Measurements from ENCODE around the gene TMEM245.

TMEM245 gene

GRCh38 chr9:109022873-109023272 lies 96.9 kb downstream of the TMEM245 start:
- DNase-seq (ENCODE audit: low read depth) = no peak

DNA sequence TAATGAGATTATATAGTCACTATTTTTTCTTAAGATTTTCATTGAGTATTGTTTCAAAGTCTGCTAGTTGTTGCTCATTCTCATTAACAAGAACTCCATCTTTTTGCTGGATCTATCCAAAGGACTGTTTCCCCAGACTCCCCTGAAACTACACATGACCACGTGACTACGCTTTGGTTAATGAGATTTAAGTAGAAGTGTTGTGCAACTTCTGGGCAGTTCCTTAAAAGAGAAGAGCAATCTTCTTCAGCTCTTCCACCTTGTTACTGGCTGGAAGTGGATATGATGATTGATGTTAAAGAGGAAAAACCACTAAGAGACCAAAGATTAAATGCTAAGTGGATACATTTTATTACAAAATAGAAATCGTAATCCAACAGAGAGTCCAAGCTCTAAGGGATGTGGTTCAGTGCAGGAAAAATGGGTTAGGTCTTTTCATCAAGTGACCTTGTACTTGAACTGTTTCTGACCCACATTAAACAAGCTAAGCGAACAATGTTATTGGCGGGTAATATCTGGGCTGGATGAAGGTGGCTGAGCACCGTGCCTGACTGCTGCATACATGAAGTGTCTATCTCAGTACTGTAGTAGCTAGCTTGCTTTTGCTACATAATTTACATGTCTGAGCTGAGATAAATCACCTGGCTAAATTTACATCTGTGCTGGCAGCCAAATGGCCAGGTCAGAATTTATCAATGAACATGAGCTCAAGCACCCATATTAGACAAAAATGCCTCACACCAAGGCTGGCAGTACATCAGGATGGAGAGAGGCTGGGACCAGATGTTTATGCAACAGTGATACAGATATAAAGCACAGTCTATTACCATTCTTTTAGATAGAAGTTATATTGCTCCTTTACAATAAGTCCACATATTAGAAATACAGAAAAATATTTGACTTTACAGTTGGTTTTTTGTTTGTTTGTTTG lies 98.9 kb downstream of the TMEM245 start:
- no peak for DNase-seq (ENCODE audit: low read depth)

GRCh38 chr9:109020113-109020512 lies 99.6 kb downstream of the TMEM245 start:
- no peak for DNase-seq (ENCODE audit: low read depth)

DNA sequence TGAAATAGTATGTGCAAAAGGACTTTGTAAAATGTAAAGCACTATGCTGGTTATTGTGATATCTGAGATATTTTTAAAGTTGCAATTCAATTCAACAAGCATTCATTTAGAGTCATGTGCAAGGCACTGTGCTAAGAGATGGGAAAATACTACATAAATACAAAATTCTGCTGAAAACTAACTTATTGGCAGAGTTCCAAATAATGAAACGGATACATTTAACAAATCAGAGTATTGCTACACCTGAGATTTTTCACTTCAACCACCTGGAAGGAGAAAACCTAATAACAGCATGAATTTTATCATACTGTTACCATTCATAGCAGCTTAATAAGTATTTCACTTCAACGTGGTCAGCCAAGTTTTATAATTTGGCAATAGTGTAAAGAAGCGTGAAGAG lies 100.3 kb downstream of the TMEM245 start:
- no peak for DNase-seq (ENCODE audit: low read depth)

DNA sequence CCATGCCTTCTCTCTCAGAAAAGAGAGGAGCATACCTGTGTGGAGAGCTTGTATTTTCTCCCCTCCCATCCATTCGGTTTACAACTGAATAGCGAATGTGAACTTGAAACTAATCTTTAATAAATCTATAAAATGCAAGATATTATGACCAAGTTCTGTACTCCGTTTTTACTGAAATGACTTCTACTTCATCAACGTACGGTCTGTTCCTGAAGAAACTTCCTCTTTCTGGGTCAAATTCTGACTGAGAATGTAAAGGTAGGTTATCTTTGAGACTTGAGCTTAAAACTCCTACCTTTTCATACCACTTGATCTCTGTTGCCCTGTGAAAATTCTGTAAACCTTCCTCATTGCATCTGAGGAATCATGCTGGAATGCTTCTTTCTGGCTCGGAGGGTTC lies 102.3 kb downstream of the TMEM245 start:
- no peak for DNase-seq (ENCODE audit: low read depth)

GRCh38 chr9:109017061-109017460 lies 102.7 kb downstream of the TMEM245 start:
- no peak for DNase-seq (ENCODE audit: low read depth)

DNA sequence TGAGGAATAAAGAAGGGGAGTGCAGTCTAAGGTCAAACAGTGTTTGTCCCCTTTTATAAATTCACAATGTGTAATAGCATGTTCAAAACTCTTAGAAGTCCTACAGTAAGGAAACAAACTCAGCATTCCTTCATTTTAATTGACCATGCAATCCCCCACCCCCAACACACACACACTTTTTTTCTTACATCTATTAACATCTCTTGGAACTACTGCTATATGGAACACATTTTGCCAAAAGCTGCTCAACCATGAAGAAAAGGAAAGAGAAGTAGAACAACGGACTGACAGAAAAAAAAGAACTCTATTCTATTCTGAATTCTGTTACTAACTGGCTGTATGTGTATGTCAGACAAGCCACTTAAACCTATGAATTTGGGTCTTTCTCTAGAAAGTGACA lies 103.6 kb downstream of the TMEM245 start:
- DNase-seq (ENCODE audit: low read depth) = no peak

GRCh38 chr9:109014608-109015280 lies 105.0 kb downstream of the TMEM245 start:
- DNase-seq (ENCODE audit: low read depth) = no peak

- DNase-seq (ENCODE audit: low read depth) = no peak
Observed at GRCh38 chr9:109013679-109014607, 105.8 kb downstream of the TMEM245 start.

GRCh38 chr9:109012876-109013678 lies 106.7 kb downstream of the TMEM245 start, which contains the start of gene CTNNAL1:
Gene CTNNAL1 (minus strand): TSS chr9:109013499. CDS start chr9:109013442, 57 bp downstream.
- peak; percentile 71 for DNase-seq (ENCODE audit: low read depth)

- peak; percentile 7 for DNase-seq (ENCODE audit: low read depth)
Observed at GRCh38 chr9:109012009-109012875, 107.5 kb downstream of the TMEM245 start.

DNA sequence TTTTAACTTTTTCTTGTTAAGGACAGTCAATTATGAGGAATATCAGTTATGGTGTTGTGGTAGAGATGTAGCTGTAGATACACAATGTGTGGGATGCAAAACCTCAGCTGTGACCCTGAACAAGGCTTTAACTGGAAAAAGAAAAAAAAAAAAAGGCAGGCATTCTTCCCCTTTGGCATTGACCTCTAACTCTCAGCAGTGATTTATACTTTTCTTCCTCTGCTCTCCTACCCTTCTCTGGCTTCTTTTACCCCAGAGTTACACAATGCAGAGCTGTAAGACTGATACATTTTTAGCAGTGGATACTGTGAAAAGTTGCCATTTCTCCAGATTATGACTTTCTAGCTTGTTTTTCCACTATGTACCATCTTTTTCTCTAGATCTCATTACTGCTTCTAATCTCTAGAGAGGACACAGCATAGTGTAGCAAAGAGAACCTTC lies 108.5 kb downstream of the TMEM245 start:
- no peak for DNase-seq (ENCODE audit: low read depth)

GRCh38 chr9:109010746-109011145 lies 109.0 kb downstream of the TMEM245 start:
- peak; percentile 20 for DNase-seq (ENCODE audit: low read depth)

- no peak for DNase-seq (ENCODE audit: low read depth)
Observed at GRCh38 chr9:109005678-109006077, 114.1 kb downstream of the TMEM245 start.

GRCh38 chr9:109003116-109003515 lies 116.6 kb downstream of the TMEM245 start:
- no peak for DNase-seq (ENCODE audit: low read depth)

- no peak for DNase-seq (ENCODE audit: low read depth)
Observed at GRCh38 chr9:109002141-109002540, 117.6 kb downstream of the TMEM245 start.

GRCh38 chr9:109001275-109001676 lies 118.5 kb downstream of the TMEM245 start:
- no peak for DNase-seq (ENCODE audit: low read depth)

GRCh38 chr9:108997112-108997511 lies 122.6 kb downstream of the TMEM245 start:
- DNase-seq (ENCODE audit: low read depth) = no peak

- DNase-seq (ENCODE audit: low read depth) = no peak
Observed at GRCh38 chr9:108996643-108997042, 123.1 kb downstream of the TMEM245 start.

GRCh38 chr9:108994695-108995094 lies 125.1 kb downstream of the TMEM245 start:
- no peak for DNase-seq (ENCODE audit: low read depth)
